Measurements from ENCODE around the gene PCP4L1. TPM values are rescaled to one million over a fixed set of nuclear protein-coding genes. Genes with fewer than 3 reads are reported as not detected.
A peak's percentile ranks its signal among the peaks of the same experiment; 100 is the strongest.
"Not testable (repeated sequence)": the region's sequence is repeated elsewhere in the genome, so short reads cannot be mapped to it uniquely, and the experiment has no call there.

Gene PCP4L1
- total RNA-seq, 1 donor from 2014 or later = not detected

GRCh38 chr1:161242313-161242712, 16.2 kb upstream of the PCP4L1 start:
- no peak overlapping the region for H3K4me3 Mint-ChIP-seq
- H3K4me1 Mint-ChIP-seq = no peaks in the 10 kb centered on the region
- intact Hi-C loops (cut with micrococcal nuclease) = no loop called here
- H3K27ac Mint-ChIP-seq = peak overlapping the region; percentile 30
- H3K9me3 Mint-ChIP-seq = no peaks in the 10 kb centered on the region
- no peak for DNase-seq
- peaks cover 20% of the 10 kb centered on the region for H3K27me3 Mint-ChIP-seq
- no peaks in the 10 kb centered on the region for H3K36me3 Mint-ChIP-seq (ENCODE audit: low read depth)

- Mint-ChIP-seq H3K4me3 (no peak overlapping the region), H3K36me3 (ENCODE audit: low read depth) (no peaks in the 10 kb centered on the region), H3K27me3 (peaks cover 16% of the 10 kb centered on the region), H3K27ac (no peak overlapping the region), H3K4me1 (no peaks in the 10 kb centered on the region), H3K9me3 (no peaks in the 10 kb centered on the region)
- intact Hi-C loops (cut with micrococcal nuclease) = no loop called here
- DNase-seq = no peak
These were observed 13.7 kb upstream of the PCP4L1 start for GRCh38 chr1:161244888-161245287.

- DNase-seq; H3K27ac Mint-ChIP-seq; H3K36me3 Mint-ChIP-seq (ENCODE audit: low read depth); H3K4me3 Mint-ChIP-seq; intact Hi-C loops (cut with micrococcal nuclease); H3K9me3 Mint-ChIP-seq; H3K4me1 Mint-ChIP-seq; H3K27me3 Mint-ChIP-seq: not testable (repeated sequence)
These were observed 8.4 kb upstream of the PCP4L1 start for GRCh38 chr1:161250100-161250499.

- H3K27me3 Mint-ChIP-seq = peaks cover 8% of the 10 kb centered on the region
- no peak for DNase-seq
- H3K4me3 Mint-ChIP-seq = no peak overlapping the region
- intact Hi-C loops (cut with micrococcal nuclease) = no loop called here
- H3K4me1 Mint-ChIP-seq = no peaks in the 10 kb centered on the region
- H3K27ac Mint-ChIP-seq = no peak overlapping the region
- H3K9me3 Mint-ChIP-seq = peaks cover 5% of the 10 kb centered on the region
- no peaks in the 10 kb centered on the region for H3K36me3 Mint-ChIP-seq (ENCODE audit: low read depth)
These were observed 7.7 kb upstream of the PCP4L1 start for GRCh38 chr1:161250829-161251228.

- peaks cover 10% of the 10 kb centered on the region for H3K9me3 Mint-ChIP-seq
- peaks cover 12% of the 10 kb centered on the region for H3K27me3 Mint-ChIP-seq
- H3K27ac Mint-ChIP-seq = no peak overlapping the region
- H3K4me3 Mint-ChIP-seq = no peak overlapping the region
- H3K4me1 Mint-ChIP-seq = no peaks in the 10 kb centered on the region
- no peaks in the 10 kb centered on the region for H3K36me3 Mint-ChIP-seq (ENCODE audit: low read depth)
- intact Hi-C loops (cut with micrococcal nuclease) = no loop called here
- no peak for DNase-seq
These were observed 7.0 kb upstream of the PCP4L1 start for GRCh38 chr1:161251579-161251978.

GRCh38 chr1:161255302-161255701, 3.2 kb upstream of the PCP4L1 start:
- peaks cover 27% of the 10 kb centered on the region for H3K9me3 Mint-ChIP-seq
- H3K27me3 Mint-ChIP-seq = peaks cover 42% of the 10 kb centered on the region
- intact Hi-C loops (cut with micrococcal nuclease); DNase-seq; H3K4me1 Mint-ChIP-seq; H3K27ac Mint-ChIP-seq; H3K4me3 Mint-ChIP-seq: not testable (repeated sequence)
- peaks cover 11% of the 10 kb centered on the region for H3K36me3 Mint-ChIP-seq (ENCODE audit: low read depth)

GRCh38 chr1:161255955-161256520, 2.5 kb upstream of the PCP4L1 start:
- DNase-seq; H3K4me1 Mint-ChIP-seq; intact Hi-C loops (cut with micrococcal nuclease); H3K27ac Mint-ChIP-seq; H3K4me3 Mint-ChIP-seq: not testable (repeated sequence)
- Mint-ChIP-seq H3K36me3 (ENCODE audit: low read depth) (peaks cover 11% of the 10 kb centered on the region), H3K9me3 (peaks cover 27% of the 10 kb centered on the region), H3K27me3 (peaks cover 49% of the 10 kb centered on the region)

- intact Hi-C loops (cut with micrococcal nuclease); H3K27ac Mint-ChIP-seq; H3K4me1 Mint-ChIP-seq; H3K4me3 Mint-ChIP-seq; DNase-seq: not testable (repeated sequence)
- peaks cover 27% of the 10 kb centered on the region for H3K9me3 Mint-ChIP-seq
- H3K27me3 Mint-ChIP-seq = peaks cover 57% of the 10 kb centered on the region
- H3K36me3 Mint-ChIP-seq (ENCODE audit: low read depth) = peaks cover 11% of the 10 kb centered on the region
These were observed 1.4 kb upstream of the PCP4L1 start for GRCh38 chr1:161257109-161257508.

- H3K4me3 Mint-ChIP-seq = peak overlapping the region; percentile 74
- H3K27me3 Mint-ChIP-seq = peaks cover 60% of the 10 kb centered on the region
- peaks cover 9% of the 10 kb centered on the region for H3K4me1 Mint-ChIP-seq
- no peak overlapping the region for H3K27ac Mint-ChIP-seq
- peaks cover 27% of the 10 kb centered on the region for H3K9me3 Mint-ChIP-seq
- peaks cover 11% of the 10 kb centered on the region for H3K36me3 Mint-ChIP-seq (ENCODE audit: low read depth)
- DNase-seq = no peak
- intact Hi-C loops (cut with micrococcal nuclease) = no loop called here
These were observed 779 bp downstream of the PCP4L1 start for GRCh38 chr1:161259345-161259702.

- Mint-ChIP-seq H3K9me3 (peaks cover 27% of the 10 kb centered on the region), H3K36me3 (ENCODE audit: low read depth) (peaks cover 11% of the 10 kb centered on the region), H3K4me1 (peaks cover 9% of the 10 kb centered on the region), H3K27ac (no peak overlapping the region), H3K4me3 (peak overlapping the region; percentile 74), H3K27me3 (peaks cover 62% of the 10 kb centered on the region)
- DNase-seq = no peak
- intact Hi-C loops (cut with micrococcal nuclease) = no loop called here
These were observed 1.2 kb downstream of the PCP4L1 start for GRCh38 chr1:161259765-161260164.

- H3K4me1 Mint-ChIP-seq = peaks cover 9% of the 10 kb centered on the region
- no peak overlapping the region for H3K4me3 Mint-ChIP-seq
- peaks cover 11% of the 10 kb centered on the region for H3K36me3 Mint-ChIP-seq (ENCODE audit: low read depth)
- intact Hi-C loops (cut with micrococcal nuclease) = no loop called here
- DNase-seq = no peak
- peaks cover 24% of the 10 kb centered on the region for H3K9me3 Mint-ChIP-seq
- no peak overlapping the region for H3K27ac Mint-ChIP-seq
- peaks cover 61% of the 10 kb centered on the region for H3K27me3 Mint-ChIP-seq
These were observed 2.1 kb downstream of the PCP4L1 start for GRCh38 chr1:161260376-161261260.

- H3K4me3 Mint-ChIP-seq = no peak overlapping the region
- H3K4me1 Mint-ChIP-seq = peaks cover 9% of the 10 kb centered on the region
- intact Hi-C loops (cut with micrococcal nuclease) = no loop called here
- peaks cover 11% of the 10 kb centered on the region for H3K36me3 Mint-ChIP-seq (ENCODE audit: low read depth)
- peaks cover 60% of the 10 kb centered on the region for H3K27me3 Mint-ChIP-seq
- H3K27ac Mint-ChIP-seq = no peak overlapping the region
- H3K9me3 Mint-ChIP-seq = peaks cover 18% of the 10 kb centered on the region
- DNase-seq = no peak
These were observed 3.0 kb downstream of the PCP4L1 start for GRCh38 chr1:161261261-161262235.

GRCh38 chr1:161265305-161265704, 6.8 kb downstream of the PCP4L1 start:
- H3K27ac Mint-ChIP-seq = no peak overlapping the region
- no peaks in the 10 kb centered on the region for H3K36me3 Mint-ChIP-seq (ENCODE audit: low read depth)
- H3K27me3 Mint-ChIP-seq = peaks cover 34% of the 10 kb centered on the region
- DNase-seq = no peak
- H3K9me3 Mint-ChIP-seq = no peaks in the 10 kb centered on the region
- no peaks in the 10 kb centered on the region for H3K4me1 Mint-ChIP-seq
- intact Hi-C loops (cut with micrococcal nuclease) = no loop called here
- no peak overlapping the region for H3K4me3 Mint-ChIP-seq

GRCh38 chr1:161266202-161266601, 7.7 kb downstream of the PCP4L1 start:
- no peaks in the 10 kb centered on the region for H3K36me3 Mint-ChIP-seq (ENCODE audit: low read depth)
- H3K4me3 Mint-ChIP-seq = no peak overlapping the region
- no peak for DNase-seq
- peaks cover 25% of the 10 kb centered on the region for H3K27me3 Mint-ChIP-seq
- no peaks in the 10 kb centered on the region for H3K9me3 Mint-ChIP-seq
- H3K27ac Mint-ChIP-seq = no peak overlapping the region
- intact Hi-C loops (cut with micrococcal nuclease) = no loop called here
- no peaks in the 10 kb centered on the region for H3K4me1 Mint-ChIP-seq

Data from activated CD4-positive, alpha-beta T cell treated with anti-CD3 and anti-CD28 coated beads, Interleukin-2, amount 10 ng/mL, durations not matched to agents 24 days and 14 days (primary cell).